ENCODE data around the gene EPB41L3. TPM values are rescaled to one million over a fixed set of nuclear protein-coding genes. Genes with fewer than 3 reads are reported as not detected.

The EPB41L3 gene
- total and polyA plus RNA-seq, 11 donors = 2.7 to 45.6 (median 7.9) TPM

DNA sequence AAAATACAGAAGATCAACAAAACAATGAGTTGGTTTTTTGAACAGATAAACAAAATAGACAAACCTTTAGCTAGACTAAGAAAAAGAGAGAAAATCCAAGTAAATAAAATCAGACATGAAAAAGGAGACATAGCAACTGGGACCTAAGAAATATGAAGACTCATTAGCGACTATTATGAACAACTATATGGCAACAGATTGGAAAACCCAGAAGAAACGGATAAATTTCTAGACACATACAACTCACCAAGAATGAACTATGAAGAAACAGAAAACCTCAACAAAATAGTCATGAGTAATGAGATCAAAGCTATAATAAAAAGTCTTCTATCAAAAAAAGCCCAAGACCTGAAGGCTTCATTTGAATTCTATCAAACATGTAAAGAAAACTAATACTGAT is 59.3 kb downstream of the EPB41L3 start:
- H3K4me1 ChIP-seq = no peaks in the 10 kb centered on the region
- H3K9me3 ChIP-seq = peaks cover 0 to 21% (median 0%) of the 10 kb centered on the region in 12 donors
- H3K27ac ChIP-seq = peak overlapping the region in 1 of 12 donors; percentile 26
- ATAC-seq (no peak), DNase-seq (no peak)
- H3K4me3 ChIP-seq = no peak overlapping the region
- TF ChIP-seq, protein P1, sequence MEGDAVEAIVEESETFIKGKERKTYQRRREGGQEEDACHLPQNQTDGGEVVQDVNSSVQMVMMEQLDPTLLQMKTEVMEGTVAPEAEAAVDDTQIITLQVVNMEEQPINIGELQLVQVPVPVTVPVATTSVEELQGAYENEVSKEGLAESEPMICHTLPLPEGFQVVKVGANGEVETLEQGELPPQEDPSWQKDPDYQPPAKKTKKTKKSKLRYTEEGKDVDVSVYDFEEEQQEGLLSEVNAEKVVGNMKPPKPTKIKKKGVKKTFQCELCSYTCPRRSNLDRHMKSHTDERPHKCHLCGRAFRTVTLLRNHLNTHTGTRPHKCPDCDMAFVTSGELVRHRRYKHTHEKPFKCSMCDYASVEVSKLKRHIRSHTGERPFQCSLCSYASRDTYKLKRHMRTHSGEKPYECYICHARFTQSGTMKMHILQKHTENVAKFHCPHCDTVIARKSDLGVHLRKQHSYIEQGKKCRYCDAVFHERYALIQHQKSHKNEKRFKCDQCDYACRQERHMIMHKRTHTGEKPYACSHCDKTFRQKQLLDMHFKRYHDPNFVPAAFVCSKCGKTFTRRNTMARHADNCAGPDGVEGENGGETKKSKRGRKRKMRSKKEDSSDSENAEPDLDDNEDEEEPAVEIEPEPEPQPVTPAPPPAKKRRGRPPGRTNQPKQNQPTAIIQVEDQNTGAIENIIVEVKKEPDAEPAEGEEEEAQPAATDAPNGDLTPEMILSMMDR (IDR thresholded peaks at IDR 0.05) = no peak
- no peak for TF ChIP-seq POLR2A (IDR thresholded peaks at IDR 0.05)
- intact Hi-C loops (cut with DNase I) = no loop called here
- WGBS, 4 donors = 92 to 97% (median 95%) methylated on average over 2 of the region's 2 CpGs
- H3K36me3 ChIP-seq = no peaks in the 10 kb centered on the region
- H3K27me3 ChIP-seq = no peaks in the 10 kb centered on the region

DNA sequence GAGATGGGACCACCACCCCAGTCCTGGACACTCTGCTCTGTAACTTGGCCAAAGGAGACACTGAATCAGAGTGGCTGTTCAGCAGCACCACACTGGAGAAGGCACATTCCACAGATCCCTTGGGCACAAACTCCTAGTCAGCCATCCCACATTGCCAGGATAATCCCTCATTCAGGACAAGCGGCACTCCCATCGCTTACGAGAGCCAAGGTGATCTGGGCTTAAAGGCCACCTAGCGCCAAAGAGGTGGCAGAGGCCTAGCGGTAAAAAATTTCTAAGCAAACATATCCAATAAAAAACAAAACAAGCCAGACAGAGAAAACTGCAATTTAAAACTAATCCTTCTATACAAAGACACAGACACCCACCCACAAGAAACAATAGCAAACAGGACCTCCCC is 62.2 kb downstream of the EPB41L3 start:
- peaks cover 0 to 21% (median 0%) of the 10 kb centered on the region in 12 donors for H3K9me3 ChIP-seq
- 97 to 99% (median 97%) methylated on average over 5 of the region's 5 CpGs for WGBS, 4 donors

DNA sequence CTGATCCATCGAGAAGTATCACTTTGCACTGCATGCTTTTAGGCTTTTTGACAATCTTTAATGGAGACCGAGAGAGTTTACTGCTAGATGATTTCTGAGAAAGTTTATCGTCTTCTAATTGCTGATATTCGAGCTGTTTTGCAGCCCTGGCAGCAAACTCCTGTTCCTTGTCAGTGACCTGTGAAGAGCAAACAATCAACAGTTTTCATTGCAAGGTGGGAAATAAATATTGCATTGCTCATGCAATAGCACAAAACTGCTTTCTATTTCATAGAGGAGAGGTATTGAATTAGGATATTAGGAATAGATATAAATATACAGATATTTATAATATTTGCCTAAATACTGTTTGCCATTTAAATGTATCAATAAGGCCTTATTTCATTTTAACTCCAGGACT is 65.5 kb downstream of the EPB41L3 start:
- no peak overlapping the region for H3K27ac ChIP-seq
- H3K27me3 ChIP-seq = no peaks in the 10 kb centered on the region
- peaks cover 0 to 10% (median 0%) of the 10 kb centered on the region in 9 donors for H3K36me3 ChIP-seq
- H3K9me3 ChIP-seq = peaks cover 0 to 7% (median 0%) of the 10 kb centered on the region in 12 donors
- H3K4me3 ChIP-seq = no peak overlapping the region
- no peak for ATAC-seq
- intact Hi-C loops (cut with DNase I) = no loop called here
- TF ChIP-seq, protein P1 (IDR thresholded peaks at IDR 0.05) = no peak
- no peak for TF ChIP-seq POLR2A (IDR thresholded peaks at IDR 0.05)
- WGBS, 4 donors = 83 to 92% (median 89%) methylated on average over 4 of the region's 4 CpGs
- DNase-seq = no peak
- peaks cover 0 to 14% (median 0%) of the 10 kb centered on the region in 12 donors for H3K4me1 ChIP-seq

More for the DNA sequence above, 62.2 kb downstream of the EPB41L3 start:
- Histone ChIP-seq H3K4me1 (peaks cover 0 to 7% (median 0%) of the 10 kb centered on the region in 12 donors), H3K27ac (peak overlapping the region in 1 of 12 donors; percentile 48), H3K4me3 (no peak overlapping the region), H3K36me3 (peaks cover 0 to 8% (median 0%) of the 10 kb centered on the region in 9 donors), H3K27me3 (no peaks in the 10 kb centered on the region)
- DNase-seq = no peak
- ATAC-seq = no peak
- intact Hi-C loops (cut with DNase I) = no loop called here
- TF ChIP-seq, protein P1 (IDR thresholded peaks at IDR 0.05) = no peak
- TF ChIP-seq POLR2A (IDR thresholded peaks at IDR 0.05) = no peak

DNA sequence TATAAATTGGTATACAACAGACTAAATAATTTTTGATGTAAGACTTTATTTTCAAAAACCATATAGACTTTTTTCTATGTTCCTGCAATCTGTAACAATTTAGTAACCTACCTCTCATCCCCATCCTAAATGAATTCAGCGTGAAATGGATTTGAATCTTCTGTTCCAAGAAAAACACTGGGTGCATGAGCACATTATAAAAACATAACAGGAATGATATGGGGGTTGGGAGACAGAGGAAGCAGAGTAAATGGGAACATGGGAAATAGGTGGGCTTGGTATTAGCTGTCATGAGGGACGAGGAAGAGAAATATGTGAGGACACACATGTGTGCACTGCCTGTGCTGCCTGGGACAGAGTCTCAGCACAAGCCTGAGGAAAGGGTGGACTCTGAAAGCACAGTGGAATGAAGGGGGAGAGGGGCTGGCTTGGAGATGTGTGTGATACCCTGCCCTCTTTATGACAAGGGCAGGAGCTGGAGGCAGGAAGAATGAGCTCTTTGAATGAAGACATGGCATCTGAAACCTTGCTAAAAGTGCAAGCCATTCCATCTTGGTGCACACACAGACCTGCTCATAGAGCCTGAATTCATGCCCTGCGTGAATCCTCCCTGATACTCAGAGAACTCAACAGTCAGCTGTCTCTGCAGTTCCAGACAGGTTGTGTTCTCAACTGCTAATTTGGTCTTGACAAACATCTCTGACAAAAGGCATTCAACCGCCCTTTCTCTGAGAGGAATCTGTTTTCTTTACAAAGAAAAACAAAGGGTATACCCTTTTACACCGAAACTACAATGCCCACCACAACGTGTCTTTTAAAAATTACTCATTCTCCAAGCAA is 66.6 kb downstream of the EPB41L3 start:
- ATAC-seq (peak in 2 of 4 donors; percentile 7 to 39), DNase-seq (no peak)
- no peak overlapping the region for H3K4me3 ChIP-seq
- H3K27me3 ChIP-seq = no peaks in the 10 kb centered on the region
- peaks cover 0 to 4% (median 0%) of the 10 kb centered on the region in 12 donors for H3K9me3 ChIP-seq
- intact Hi-C loops (cut with DNase I) = no loop called here
- TF ChIP-seq, protein P1 (IDR thresholded peaks at IDR 0.05) = no peak
- TF ChIP-seq POLR2A (IDR thresholded peaks at IDR 0.05) = no peak
- peak overlapping the region in 1 of 12 donors; percentile 3 for H3K27ac ChIP-seq
- peaks cover 0 to 14% (median 0%) of the 10 kb centered on the region in 12 donors for H3K4me1 ChIP-seq
- 76 to 86% (median 80%) methylated on average over 6 of the region's 6 CpGs for WGBS, 4 donors
- peaks cover 0 to 10% (median 0%) of the 10 kb centered on the region in 9 donors for H3K36me3 ChIP-seq
